GM18517 (cell line): ENCODE measurements around the gene BANF2.
"Not testable (repeated sequence)": the region's sequence is repeated elsewhere in the genome, so short reads cannot be mapped to it uniquely, and the experiment has no call there.

ENCODE experiments used
- ATAC-seq: cut with Tn5 transposase; IDR thresholded peaks from one replicate; pipeline ENCODE4 v1.9.1; 2021; ENCODE audit warnings: mild to moderate bottlenecking, moderate library complexity; ENCODE audit not compliant: unreplicated experiment

Gene BANF2

DNA sequence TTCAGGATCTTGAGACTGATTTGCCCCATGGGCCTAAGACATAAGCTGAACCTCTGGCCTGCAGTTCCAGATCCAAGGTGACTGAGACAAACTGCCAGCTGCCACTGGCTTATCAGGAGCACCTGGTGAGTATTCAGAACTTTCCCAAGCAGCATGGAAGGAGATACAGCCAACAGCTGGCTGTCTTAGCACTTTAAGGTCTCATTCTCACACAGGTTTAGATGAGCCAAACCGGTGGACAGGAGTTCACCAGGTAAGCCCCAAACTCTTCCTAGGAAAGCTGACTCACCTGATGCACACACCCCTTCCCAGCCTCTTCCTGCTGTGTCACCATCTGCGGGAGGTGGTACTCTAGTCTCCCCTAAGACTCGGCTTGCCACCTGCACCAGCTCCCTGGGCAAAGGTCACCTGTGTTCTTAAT is at the start of gene BANF2:
Gene BANF2, plus strand, starts transcription at position 36 of the 421 bp plus-strand sequence. CDS start 25,060 bp downstream, outside the sequence.
- no peak for ATAC-seq

DNA sequence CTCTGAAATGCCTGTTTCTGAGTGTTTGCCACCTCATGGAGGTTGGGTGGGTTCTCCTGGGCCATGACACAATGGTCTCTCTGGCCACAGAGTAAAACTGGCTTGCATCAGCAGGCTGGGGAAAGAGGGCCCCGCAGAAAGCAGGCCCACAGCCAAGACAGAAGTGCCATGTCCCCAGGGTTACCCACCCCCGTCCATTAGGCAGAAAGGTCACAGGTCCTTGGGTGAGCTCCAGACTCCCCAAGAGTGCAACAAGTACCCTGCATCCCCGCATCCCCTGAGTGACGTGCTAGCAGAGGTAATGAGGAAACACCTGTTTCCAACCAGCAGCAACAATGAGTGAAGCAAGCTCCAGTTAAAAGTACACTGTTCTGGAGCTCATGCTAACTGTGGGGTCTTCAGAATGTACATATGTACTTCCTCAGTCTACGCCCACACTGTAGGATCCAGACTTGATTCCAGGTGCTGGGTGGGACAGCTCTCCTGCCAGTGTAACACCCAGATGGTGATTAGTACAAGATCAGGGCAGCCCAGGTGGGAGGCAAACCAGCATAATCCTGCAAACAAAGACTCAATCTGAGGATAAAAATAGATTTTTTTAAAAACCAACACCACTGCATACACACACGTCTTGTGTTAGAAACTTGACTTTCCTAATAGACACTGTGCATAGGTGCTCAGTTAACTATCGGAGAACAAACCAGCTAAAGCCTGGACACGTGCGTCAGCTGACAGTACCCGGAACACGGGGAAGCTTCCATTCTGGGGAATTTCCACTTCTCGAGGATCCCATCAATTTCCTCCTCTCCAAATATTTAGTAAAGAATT is 49.3 kb upstream of the BANF2 start:
- ATAC-seq = no peak

DNA sequence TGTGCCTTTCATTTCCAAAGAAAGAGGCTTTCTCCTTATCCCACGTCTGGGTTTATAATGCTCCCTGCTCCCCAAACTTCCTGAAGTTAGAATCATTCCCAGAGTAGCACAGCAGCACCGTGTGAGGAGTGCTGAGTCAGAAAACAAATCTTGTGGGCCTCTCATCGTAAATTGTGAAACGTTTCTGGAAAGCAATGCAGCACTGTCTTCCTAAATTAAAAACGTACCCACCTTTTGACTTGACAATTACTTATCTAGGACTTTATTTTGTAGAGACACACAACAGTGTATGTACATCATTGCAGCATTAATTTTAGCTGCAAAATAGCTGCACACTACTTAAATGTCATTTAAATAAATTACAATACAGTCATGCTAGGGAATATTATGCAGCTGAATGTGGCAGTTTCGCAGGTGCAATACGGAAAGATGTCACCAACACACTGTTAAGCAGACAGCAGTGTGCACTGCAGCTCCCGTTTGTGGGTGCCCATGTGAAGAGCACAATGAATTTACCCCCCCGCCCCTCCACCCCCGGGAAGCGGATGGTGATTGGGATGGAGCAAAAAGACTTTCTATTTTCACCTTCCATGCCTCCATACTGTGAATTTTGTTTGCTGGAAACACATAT is 48.5 kb upstream of the BANF2 start:
- ATAC-seq = no peak

DNA sequence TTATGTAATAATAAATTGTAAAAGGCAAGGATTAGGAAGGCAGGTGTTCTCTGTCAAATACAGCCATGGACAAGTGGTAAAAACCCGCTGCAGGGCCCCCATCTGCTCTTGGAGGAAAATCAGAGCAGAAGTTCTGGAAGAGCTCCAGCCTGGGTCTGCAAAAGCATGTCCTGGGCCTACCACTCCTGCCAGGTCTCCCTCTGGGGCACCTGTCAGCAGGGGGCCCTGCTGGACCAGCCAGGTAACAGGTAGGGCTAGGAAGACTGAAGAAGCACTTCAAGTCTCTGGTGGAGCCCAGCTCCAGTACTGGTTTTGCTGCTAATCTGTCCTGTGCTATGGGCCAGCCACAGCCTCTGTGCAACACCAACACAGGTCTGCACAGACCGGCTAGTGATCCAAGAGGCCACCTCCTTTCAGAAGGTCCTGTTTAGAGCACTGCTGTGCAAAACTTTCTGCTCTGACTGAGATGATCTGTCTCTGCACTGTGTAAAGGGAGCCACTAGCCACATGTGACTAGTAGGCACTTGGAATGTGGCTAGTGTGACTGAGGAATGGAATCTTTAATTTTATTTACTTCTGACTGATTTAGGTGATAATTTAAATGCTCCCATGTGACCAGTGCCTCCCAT is 47.9 kb upstream of the BANF2 start:
- no peak for ATAC-seq

DNA sequence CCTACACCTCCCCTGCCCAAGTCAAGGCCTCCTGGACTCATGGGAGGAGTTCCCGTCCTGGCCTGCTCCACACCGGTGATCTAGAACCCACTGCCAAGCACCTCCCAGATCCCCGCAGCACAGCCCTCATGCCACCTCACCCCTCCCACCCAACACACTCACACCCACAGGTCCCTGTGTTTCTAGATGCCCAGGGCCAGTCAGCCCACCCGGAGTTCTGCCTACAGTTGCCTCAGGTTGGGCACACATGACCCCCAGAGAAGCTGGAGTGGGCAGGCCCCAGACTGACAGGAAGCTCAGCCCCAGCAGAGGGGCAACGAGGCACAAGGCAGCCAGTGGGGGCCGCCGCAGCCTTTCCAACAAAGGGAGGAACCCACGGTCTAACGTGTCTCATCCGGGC is 47.4 kb upstream of the BANF2 start:
- ATAC-seq = no peak

DNA sequence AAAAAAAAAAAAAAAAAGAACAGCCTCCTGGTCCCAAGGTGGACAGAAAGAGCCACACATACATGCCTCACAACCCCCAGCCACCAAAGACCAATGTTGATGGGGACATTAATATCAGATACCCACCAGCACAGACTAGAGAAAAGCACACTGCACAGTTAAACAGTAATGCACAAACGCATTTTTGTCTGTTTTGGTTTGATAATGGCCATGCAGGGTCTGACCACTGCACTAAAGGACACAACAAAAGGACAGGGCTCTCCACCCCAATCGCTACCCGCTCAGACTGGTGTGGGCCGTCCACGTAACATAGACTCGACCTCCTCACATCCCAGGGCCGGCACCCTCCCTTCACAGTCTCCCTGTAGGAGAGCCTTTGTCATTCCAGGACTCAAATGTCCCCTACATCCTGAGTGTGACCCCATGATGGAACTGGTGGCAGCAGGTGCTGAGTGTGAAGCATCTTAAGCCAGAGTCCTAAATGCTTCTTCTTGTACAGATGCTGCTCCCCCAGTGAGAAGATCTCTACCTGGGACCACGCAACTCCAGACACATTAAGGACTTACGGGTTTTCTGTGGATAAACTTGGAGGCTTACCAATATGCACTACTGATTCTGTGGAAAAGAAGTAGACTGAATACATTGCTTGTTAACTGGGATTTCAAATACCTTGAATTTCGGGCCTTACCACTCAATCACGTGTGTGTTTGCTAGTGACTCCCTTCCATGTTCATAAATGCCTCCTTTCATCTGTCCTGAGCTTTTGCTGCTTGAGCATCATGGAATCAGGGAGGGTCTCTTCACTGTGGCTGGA is 45.7 kb upstream of the BANF2 start:
- ATAC-seq = no peak

DNA sequence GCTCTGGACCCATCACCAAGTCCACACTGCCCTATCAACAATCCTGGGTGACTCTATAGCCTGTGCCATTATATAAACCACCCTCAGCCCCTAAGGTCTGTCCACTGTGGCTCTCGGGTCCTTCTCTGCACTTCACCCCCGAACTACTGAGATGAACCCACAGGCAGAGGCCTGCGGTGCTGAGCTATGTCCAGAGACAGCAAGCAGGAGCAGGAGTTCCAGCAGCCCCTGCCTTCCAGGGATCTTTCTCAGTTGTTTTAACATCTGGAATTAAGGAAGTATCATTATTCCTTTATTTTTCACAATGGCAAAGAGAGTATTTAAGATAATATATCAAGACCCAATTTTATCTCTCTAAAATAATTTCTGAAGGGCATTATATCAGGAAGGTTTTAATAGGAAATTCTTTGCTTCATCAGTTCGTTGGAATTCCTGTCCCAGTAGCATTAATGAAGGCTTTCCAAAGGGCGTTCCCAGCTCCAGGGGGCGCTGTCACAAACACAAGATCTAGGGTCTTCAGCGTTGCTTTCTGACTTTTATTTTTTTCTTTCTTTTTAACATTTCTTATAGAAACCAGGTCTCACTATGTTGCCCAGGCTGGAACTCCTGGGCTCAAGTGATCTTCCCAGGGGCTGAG is 45.0 kb upstream of the BANF2 start:
- ATAC-seq = no peak

DNA sequence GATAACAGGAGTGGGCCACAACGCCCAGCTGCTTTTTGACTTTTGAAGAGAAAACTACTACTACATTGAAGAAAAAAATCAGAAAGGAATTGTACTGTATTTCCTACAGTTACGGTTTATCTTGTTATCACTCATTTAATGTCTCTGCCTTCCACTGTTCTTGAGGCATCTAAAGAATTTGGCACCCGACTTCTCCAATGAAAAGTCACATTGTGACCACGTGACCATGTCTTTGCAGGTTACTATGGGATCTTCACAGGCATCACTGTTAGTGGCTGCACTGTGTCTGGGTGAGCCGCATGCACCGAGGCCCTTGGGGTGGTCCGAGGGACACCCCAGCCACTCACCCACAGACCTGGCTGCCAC is 44.5 kb upstream of the BANF2 start:
- no peak for ATAC-seq

DNA sequence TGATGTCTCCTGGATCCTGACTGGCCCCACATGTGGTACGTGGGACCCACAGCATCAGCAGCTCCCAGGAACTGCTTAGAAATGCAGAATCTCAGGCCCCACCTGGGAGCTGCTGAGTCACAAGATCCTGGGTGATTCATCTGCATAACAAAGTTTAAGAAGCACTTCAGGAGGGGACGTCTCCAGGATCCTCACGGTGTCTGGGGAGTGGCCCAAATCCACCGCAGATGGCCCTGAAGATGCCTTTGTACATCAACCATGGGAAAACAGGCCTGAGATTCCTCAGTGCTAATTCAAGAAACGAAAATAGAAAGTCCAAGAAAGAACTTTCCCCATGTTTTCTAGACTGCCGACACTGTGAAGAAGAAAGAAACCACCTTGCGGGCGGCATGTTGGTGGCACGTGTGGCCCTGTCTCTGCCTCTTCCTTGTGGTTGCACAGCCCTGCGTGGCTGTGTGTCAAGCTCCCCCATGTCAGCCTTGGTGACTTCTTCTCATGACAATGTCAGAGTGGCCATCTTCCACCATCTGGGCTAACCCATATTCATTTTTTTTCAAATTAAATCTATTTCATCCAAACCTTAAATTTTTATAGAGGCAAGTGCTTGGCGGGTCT is 43.8 kb upstream of the BANF2 start:
- ATAC-seq = no peak

DNA sequence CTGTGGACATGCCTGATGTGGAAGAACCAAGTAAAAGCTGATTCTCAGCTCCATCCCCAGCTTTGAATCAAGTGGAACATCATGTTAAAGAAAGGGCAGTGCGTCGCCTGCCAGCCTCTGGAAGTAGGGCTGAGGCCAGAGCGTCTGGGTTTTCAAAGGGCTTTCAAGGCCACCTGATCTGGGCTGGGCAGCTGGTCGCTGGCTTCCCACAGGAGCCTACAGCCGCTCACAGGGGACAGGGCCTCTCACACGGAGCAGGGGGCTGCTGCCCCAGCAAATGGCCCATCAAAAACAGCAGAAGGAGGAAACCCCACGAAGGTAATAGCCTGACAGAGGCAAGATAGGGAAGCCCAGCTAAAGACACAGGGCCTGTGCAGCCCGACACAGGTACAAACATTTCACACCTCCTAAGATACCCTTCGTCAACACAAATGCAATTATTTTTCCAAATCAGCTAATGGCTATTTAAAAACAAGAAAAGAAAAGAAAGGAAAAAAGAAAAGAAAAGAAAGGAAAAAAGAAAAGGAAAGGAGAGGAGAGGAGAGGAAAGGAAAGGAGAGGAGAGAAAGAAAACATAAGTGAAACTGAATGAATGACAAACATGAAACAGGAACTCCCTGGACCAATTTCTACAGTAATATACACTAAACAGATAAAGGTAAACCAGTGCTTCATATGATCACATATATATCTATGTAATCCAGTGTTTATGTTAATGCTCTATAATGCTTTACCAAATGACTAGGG is 42.5 kb upstream of the BANF2 start:
- ATAC-seq = no peak

DNA sequence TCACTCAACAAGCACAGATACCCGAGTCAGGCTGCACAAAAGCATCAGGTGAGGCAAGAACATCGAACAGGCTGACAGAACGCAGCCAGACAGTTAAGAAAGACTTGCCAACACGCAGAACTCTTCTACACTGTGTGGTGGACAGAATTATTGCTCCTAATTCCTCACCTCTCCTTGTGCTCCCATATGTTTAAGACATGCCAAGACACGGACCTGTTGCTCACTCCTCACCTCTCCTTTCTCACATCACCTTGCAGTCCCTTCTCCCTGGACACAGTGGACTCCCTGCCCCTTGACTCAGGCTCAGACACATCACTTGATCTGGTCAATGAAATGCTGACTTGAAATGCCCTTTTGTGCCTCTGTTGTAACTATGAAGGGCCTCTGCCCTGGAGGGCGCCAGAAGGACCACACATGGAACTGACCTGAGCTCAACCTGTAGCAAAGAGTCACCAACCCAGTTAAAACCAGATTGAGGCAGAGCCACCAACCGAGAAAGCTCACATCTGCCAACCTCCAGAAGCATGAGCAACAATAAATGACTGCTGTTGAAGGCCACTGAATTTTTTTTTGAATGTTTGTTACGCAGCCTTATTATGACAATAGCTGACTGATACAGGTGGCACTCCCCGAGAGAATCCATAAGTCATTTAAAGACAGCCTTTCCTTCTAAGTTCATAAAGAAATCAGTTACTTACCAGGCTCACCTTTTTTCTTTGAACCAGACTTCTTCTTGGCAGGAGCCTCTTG is 41.7 kb upstream of the BANF2 start:
- no peak for ATAC-seq

DNA sequence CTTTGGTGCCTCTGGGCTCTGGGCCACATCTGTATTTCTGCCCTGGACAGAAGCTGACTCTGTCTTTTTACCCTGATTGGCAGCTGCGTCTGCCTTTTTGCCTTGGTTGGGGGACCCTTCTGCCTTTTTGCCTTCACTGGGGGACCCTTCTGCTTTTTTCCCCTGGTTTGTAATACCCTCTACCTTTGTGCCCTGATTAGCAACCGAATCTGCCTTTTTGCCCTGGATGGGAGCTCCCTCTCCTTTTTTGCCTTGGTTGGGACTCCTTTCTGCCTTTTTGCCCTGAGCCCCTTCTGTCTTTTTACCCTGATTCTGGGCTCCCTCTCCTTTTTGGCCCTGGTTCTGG is 41.1 kb upstream of the BANF2 start:
- ATAC-seq = no peak

DNA sequence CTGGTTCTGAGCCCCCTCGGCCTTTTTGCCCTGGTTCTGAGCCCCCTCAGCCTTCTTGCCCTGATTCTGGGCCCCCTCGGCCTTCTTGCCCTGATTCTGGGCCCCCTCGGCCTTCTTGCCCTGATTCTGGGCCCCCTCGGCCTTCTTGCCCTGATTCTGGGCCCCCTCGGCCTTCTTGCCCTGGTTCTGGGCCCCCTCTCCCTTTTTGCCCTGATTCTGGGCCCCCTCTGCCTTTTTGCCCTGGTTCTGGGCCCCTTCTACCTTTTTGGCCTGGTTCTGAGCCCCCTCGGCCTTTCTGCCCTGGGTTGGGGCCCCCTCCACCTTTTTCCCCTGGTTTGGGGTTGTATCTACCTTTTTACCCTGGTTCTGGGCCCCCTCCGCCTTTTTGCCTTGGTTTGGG is 40.4 kb upstream of the BANF2 start:
- ATAC-seq = not testable (repeated sequence)

DNA sequence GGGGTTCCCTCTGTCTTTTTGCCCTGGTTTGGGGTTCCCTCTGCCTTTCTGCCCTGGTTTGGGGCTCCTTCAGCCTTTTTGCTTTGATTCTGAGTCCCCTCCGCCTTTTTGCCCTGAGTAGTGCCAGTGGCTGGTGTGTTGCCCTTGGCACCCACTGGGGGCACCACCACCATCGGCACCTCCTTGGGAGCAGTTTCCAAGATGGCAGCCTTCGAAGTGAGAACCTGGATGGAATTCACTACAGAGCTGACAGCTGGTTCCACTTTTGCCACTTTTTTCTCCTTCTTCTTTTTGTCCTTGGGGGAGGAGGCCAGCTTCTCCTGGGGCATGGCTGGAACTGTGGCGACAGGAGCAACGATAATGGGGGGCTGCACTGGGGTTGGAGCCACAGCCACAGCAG is 40.0 kb upstream of the BANF2 start:
- no peak for ATAC-seq

DNA sequence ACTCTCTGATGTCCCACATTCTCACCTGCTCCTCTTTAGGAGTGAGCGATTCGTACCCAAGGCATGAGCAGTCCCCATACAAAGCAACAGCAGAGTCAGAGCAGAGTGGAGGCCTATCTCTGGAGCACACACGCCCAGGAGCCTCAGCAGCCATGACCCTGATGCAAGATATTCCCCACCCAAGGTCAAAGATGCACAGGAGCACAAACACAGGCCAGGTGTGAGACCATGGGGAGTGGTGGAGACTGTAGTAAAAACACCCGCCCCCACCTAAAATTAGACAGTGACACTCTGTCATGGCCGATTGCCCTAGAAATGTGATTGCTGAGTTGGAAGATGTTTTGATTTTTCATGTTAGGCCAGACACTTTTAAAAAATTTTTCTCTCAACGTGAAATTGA is 39.1 kb upstream of the BANF2 start:
- ATAC-seq = no peak

DNA sequence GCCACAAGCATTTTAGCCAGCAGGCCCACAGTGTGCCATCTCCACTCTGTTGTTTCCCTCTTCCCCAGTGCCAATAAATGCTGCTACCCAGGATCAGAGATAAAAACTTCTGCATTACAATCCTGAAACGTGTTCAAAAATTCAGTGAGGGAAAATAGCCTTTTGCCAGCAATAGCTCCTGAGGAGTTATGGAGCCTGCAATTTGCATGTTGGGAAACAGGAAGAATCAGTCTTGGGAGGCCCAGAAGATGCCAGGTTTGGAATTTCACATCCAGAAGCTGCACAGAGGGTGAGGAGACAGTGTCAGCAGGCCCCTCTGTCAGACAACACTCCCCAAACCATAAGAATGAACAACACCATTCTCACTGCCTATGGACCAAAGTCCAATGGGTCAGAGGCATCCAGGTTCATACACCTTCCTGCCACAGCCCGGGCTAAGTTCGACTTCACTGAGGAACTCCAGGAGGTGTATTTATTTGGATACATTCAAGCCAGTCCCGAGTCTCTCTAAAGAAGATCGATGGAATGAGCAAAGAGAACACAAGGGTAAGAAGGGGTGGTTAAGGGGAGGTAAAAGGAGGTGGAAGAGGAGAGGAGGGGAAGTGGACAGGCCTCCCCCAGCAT is 38.5 kb upstream of the BANF2 start:
- no peak for ATAC-seq

DNA sequence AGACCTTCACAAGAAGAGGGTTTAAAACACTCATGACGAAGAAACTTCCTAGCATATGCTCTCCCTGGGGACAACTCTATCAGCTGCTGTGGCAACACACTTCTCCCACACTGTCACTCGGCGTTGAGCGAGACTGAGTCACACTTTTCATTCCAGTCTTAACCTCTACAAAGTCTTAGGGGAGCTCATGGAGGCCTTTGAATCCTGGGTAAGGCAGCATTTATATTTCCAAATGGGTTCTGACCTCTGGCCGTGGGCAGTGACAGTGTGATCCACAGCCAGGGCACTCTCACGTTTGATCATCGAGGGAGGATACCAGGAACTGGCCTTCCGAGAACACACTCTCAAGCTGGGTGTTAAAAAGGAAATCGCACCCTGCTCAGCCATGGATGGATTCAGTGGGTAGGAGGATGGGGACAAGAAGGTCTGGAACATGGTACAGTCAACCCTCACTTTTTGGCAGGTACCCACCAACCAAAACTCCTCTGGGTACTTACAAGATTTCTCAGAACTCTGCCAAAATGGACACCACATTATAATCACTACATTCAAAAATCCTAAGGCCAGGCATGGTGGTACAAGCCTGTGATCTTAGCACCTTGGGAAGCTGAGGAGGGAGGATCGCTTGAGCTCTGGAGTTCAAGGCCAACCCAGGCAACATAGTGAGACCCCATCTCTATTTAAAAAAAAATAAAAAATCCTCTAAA is 37.3 kb upstream of the BANF2 start:
- no peak for ATAC-seq

DNA sequence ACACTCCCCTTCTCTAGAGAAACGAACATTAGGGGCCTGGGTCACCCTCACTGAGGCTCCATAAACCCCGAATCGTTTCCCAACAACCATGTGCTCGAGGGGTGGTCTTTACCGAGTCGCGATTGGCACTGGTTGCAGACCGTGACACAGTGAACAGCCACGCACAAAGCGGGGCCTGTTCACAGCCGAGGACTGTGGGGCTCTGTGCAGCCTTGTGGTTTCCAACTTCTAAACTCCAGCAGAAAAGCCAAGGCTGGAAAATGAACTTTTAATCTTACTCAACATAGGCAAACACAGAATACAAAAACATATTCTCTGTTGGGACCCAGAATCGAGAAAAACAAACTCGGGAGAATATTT is 36.7 kb upstream of the BANF2 start:
- ATAC-seq = no peak
